AG09319 (cell line): Measurements from ENCODE around the gene BOD1L2.

Experiments
- DNase-seq: peaks from one replicate; pipeline ENCODE4 v3.0.0-alpha.2; 2010; ENCODE audit warnings: low read depth; ENCODE audit errors: extremely low read depth
- TF ChIP-seq, protein P1 (sequence below): IDR thresholded peaks from 2 replicates; pipeline ENCODE4 v1.5.1; 2011; ENCODE audit warnings: low read depth, mild to moderate bottlenecking, inconsistent platforms, low read length, moderate library complexity

BOD1L2 gene

DNA sequence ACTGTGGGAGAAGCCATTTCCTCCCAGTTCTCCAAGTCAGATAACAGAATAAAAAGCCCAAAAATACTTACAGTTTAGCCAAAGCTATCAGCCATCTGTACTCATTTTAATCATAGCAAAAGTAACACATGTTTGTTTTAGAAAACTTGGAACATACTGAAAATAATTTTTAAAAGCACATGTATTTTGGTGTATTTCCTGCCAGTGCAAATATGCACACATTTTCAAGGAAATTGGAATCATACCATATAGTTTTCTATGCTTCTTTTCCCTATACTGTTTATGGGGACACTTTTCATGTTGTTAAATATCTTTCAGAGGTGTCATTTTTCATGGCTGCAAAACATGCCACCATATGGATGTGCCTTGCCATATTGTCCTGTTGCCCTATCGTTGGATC is 51.2 kb downstream of the BOD1L2 start:
- DNase-seq: no peak
- TF ChIP-seq, protein P1, sequence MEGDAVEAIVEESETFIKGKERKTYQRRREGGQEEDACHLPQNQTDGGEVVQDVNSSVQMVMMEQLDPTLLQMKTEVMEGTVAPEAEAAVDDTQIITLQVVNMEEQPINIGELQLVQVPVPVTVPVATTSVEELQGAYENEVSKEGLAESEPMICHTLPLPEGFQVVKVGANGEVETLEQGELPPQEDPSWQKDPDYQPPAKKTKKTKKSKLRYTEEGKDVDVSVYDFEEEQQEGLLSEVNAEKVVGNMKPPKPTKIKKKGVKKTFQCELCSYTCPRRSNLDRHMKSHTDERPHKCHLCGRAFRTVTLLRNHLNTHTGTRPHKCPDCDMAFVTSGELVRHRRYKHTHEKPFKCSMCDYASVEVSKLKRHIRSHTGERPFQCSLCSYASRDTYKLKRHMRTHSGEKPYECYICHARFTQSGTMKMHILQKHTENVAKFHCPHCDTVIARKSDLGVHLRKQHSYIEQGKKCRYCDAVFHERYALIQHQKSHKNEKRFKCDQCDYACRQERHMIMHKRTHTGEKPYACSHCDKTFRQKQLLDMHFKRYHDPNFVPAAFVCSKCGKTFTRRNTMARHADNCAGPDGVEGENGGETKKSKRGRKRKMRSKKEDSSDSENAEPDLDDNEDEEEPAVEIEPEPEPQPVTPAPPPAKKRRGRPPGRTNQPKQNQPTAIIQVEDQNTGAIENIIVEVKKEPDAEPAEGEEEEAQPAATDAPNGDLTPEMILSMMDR: no peak
